ENCODE results near the gene CCDC192.

The CCDC192 gene

DNA sequence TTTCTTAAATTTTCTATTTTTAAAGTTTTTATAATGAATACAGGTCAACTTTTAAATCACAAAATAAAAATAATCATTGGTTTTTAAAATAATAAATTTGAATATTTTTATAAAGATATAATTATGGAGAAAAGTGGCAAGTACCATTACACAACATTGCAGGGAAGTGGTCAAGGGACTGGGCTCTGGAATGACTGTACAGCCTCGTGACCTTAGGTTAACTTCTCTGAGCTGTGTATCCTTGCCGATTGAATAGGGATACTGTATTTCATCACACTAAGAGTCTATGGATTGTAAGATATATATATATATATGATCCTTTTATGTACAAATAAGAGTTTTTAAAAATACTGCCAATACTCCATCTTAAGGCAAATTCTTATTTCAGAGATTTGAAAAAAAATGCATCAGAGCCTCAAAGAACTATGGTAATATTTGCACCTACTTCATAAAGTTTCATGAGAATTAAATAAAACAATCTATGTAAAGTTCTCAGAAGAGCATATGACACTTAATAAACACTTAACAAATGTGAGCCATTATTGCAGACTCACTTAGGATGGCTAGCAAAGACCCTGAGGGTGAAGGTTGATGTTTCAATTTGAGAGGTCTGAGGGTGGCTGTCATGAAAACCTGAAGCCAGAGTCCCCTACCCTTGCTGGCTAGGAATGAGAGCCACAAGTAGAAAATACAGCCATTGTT is 136.5 kb downstream of the CCDC192 start (continued):
- TF ChIP-seq KLF17 (tag by site-specific recombination; IDR thresholded peaks at IDR 0.05) (no peak), YY1 (tag by site-specific recombination; IDR thresholded peaks at IDR 0.05) (no peak), ZNF664 (tag by site-specific recombination; IDR thresholded peaks at IDR 0.05) (no peak)

DNA sequence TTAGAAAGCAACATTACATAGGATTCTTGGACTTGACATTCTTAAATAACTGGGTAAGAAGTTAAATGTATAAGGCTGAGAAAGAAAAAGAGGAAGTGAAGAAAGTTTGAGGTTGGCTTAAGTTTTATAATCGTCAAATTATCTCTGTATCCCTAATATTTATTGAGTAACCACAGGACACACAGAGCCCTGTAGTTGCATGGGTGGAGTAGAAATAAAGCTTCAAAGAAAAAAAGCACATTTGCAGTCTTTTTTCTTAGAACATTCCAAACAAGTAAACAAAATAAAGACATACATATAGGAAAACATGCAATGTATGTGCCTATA is 137.0 kb downstream of the CCDC192 start:
- Histone ChIP-seq H3K9me3 (ENCODE audit: control insufficient read depth, insufficient read depth, low read depth, low read length) (no peaks in the 10 kb centered on the region), H3K4me3 (ENCODE audit: low read depth, low read length) (no peak overlapping the region), H3K36me3 (ENCODE audit: control insufficient read depth in 2 of 2, insufficient read depth in 1 of 2, low read length in 2 of 2) (no peaks in the 10 kb centered on the region), H3K27ac (ENCODE audit: extremely low read depth, low read depth, low read length) (no peak overlapping the region), H3K4me1 (ENCODE audit: control insufficient read depth, insufficient read depth, low read length) (no peaks in the 10 kb centered on the region; the same call in 1 of the 2 replicates)
- POLR2A ChIA-PET: no interaction called here
- TF ChIP-seq ZNF112 (tag by site-specific recombination; IDR thresholded peaks at IDR 0.05): no peak
- TF ChIP-seq ZNF521 (tag by site-specific recombination; IDR thresholded peaks at IDR 0.05): no peak
- no peak for TF ChIP-seq ZNF639 (tag by site-specific recombination; IDR thresholded peaks at IDR 0.05)
- no peak for TF ChIP-seq ZNF292 (tag by site-specific recombination; IDR thresholded peaks at IDR 0.05; ENCODE audit: borderline replicate concordance, low read depth)
- TF ChIP-seq ZNF624 (tag by site-specific recombination; IDR thresholded peaks at IDR 0.05): no peak
- no peak for TF ChIP-seq ZNF626 (tag by site-specific recombination; IDR thresholded peaks at IDR 0.05)
- TF ChIP-seq ZNF10 (tag by site-specific recombination; IDR thresholded peaks at IDR 0.05): no peak
- TF ChIP-seq KLF1 (tag by site-specific recombination; IDR thresholded peaks at IDR 0.05): no peak
- TF ChIP-seq ZNF473 (tag by site-specific recombination; IDR thresholded peaks at IDR 0.05): no peak
- TF ChIP-seq ZNF843 (tag by site-specific recombination; IDR thresholded peaks at IDR 0.05): no peak
- no peak for TF ChIP-seq ZBTB21 (tag by site-specific recombination; IDR thresholded peaks at IDR 0.05)
- TF ChIP-seq ZNF544 (tag by site-specific recombination; IDR thresholded peaks at IDR 0.05): no peak
- TF ChIP-seq ZNF514 (tag by site-specific recombination; IDR thresholded peaks at IDR 0.05): no peak
- no peak for TF ChIP-seq HOXD13 (CRISPR knock-in tag; IDR thresholded peaks at IDR 0.05; ENCODE audit: borderline replicate concordance)
- TF ChIP-seq ZNF16 (tag by site-specific recombination; IDR thresholded peaks at IDR 0.05; ENCODE audit: low read depth): no peak
- no peak for TF ChIP-seq SP2 (tag by site-specific recombination; IDR thresholded peaks at IDR 0.05)
- TF ChIP-seq MEIS1 (CRISPR knock-in tag; IDR thresholded peaks at IDR 0.05; ENCODE audit: borderline replicate concordance): no peak
- CTCF ChIA-PET: interaction anchor here (0.7 kb wide), 1 partner anchor 236 kb away, joined by 3 read pairs; no protein-coding TSS in a partner anchor

DNA sequence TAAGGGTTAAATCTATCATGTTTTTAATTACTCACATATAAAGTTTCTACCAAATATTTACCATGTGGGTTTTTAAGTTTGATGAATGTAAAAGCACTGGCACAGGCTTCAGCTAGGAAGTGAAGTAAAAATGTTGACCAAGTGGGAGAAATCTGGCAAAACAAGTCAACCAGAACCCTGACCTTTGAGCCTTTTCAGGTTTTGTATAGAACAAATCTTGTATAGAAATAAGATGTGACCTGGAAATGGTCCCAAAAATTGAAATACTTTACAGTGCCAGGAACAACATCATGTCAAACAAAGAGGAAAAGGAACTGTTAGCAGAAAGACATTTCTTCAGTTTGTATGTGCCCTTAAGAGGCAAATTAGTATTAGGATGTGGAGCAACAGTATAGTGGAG is 137.6 kb downstream of the CCDC192 start:
- H3K9me3 ChIP-seq (ENCODE audit: control insufficient read depth, insufficient read depth, low read depth, low read length): no peaks in the 10 kb centered on the region
- ChIA-PET CTCF (no interaction called here), POLR2A (no interaction called here)
- H3K36me3 ChIP-seq (ENCODE audit: control insufficient read depth in 2 of 2, insufficient read depth in 1 of 2, low read length in 2 of 2): no peaks in the 10 kb centered on the region
- TF ChIP-seq ZNF248 (tag by site-specific recombination; IDR thresholded peaks at IDR 0.05) (no peak), ZNF266 (tag by site-specific recombination; IDR thresholded peaks at IDR 0.05; ENCODE audit: low read depth) (no peak), ZNF623 (tag by site-specific recombination; IDR thresholded peaks at IDR 0.05) (no peak), ZNF555 (tag by site-specific recombination; conservative IDR thresholded peaks at IDR 0.05) (0 out of 2 replicates have a peak, but pooled peaks have one; percentile 0)
- TF ChIP-seq, protein P1, sequence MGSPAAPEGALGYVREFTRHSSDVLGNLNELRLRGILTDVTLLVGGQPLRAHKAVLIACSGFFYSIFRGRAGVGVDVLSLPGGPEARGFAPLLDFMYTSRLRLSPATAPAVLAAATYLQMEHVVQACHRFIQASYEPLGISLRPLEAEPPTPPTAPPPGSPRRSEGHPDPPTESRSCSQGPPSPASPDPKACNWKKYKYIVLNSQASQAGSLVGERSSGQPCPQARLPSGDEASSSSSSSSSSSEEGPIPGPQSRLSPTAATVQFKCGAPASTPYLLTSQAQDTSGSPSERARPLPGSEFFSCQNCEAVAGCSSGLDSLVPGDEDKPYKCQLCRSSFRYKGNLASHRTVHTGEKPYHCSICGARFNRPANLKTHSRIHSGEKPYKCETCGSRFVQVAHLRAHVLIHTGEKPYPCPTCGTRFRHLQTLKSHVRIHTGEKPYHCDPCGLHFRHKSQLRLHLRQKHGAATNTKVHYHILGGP (tag by site-specific recombination; IDR thresholded peaks at IDR 0.05): no peak
- H3K27ac ChIP-seq (ENCODE audit: extremely low read depth, low read depth, low read length): no peak overlapping the region
- H3K4me3 ChIP-seq (ENCODE audit: low read depth, low read length): no peak overlapping the region
- H3K4me1 ChIP-seq (ENCODE audit: control insufficient read depth, insufficient read depth, low read length): no peaks in the 10 kb centered on the region; the same call in 1 of the 2 replicates
